ENCODE results near the gene HEPHL1.
"Not testable (repeated sequence)": the region's sequence is repeated elsewhere in the genome, so short reads cannot be mapped to it uniquely, and the experiment has no call there.

Gene HEPHL1

DNA sequence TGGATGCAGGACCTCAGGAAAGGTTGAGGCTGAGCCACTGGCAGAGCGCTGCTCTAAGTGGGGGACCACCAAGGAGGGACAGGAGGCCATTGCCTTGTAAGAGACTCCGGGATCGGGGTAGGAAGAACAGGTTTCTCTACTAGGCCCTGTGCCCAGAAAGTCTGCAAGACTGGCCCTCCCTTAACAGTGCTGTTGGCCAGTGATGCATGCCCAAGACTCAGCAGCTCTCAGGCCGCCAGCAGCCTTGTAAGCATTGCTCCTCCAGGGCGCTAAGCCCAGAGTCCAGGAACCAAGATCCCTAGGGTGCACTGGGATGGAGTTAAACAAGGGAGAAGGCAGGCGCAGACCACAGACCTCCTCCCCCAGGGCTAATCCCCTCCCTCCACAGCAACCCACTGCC is 68.2 kb downstream of the HEPHL1 start:
- DNase-seq: no peak

DNA sequence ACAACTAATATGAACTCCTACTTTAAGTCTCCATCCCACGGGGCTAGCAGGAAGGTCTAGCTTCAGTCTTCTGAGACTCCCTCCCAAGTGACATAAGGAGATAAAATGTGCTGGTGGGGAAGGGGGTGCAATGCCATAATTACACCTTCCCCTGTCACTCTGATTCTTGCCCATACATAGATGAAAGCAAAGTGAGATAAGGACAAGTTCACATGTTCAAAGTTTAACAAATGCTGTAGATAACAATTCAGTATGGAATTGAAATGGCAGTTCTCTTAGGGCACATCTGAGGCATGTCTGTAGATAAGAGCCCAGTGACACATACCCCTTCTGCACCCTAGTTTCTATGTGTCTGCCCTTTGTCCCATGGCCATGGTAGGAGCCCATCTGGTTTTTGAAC is 69.2 kb downstream of the HEPHL1 start:
- no peak for DNase-seq

DNA sequence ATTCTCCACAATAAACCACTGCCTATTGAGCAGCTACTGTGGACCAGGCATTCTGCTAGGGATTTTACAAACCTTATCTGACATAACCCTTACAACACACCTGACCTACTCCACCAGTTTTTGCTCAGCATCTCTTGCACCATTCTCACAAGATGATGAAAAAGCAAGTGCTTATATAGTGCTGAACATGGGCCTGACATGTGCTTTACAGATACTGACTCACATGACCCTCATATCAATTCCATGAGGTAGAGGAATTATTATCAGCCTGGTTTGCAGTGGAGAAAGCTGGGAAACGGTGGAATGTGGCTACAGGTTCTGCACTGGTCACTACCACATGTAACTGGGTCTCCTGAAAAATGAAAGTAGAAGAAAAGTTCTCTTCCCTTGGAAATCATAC is 69.9 kb downstream of the HEPHL1 start:
- DNase-seq: no peak

- DNase-seq: no peak
These were observed 79.1 kb downstream of the HEPHL1 start for GRCh38 chr11:94100253-94100652.

DNA sequence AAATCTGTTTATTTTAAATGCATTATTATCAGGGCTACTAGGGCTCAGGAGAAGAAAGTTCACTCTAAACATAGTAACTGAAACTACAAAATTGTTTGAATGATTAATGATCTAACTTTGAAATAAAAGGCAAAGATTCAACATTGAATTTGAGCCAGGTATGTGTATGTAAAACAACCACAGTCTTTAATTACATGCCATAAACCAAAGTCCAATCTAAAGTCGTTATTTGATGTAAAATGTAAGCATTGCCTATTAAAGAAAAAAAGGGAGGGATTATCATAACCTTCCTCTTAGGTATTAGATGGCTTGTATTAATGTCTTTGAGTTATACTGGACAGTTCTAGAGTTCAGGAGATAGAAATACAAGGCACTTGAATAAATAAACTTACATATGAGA is 82.3 kb downstream of the HEPHL1 start:
- DNase-seq: no peak

- no peak for DNase-seq
These were observed 83.6 kb downstream of the HEPHL1 start for GRCh38 chr11:94104734-94105133.

- DNase-seq: no peak
These were observed 85.6 kb downstream of the HEPHL1 start for GRCh38 chr11:94106716-94107115.

DNA sequence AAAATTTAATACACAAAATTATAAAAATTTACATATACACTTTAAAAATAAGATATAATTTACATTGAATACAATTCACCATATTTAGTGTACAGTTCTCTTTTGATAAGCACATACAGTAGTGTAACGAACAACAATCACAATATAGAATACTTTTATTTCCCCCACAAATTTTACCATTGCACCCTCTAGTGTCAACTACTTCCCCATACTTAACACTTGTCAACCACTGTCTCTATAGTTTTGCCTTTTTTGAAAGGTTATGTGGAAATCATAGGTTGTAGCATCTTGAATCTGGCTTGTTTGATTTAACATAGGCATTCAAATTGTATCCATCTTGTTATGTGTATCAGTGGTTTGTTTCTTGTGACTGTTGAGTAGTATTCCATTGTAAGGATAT is 86.2 kb downstream of the HEPHL1 start:
- DNase-seq: no peak

DNA sequence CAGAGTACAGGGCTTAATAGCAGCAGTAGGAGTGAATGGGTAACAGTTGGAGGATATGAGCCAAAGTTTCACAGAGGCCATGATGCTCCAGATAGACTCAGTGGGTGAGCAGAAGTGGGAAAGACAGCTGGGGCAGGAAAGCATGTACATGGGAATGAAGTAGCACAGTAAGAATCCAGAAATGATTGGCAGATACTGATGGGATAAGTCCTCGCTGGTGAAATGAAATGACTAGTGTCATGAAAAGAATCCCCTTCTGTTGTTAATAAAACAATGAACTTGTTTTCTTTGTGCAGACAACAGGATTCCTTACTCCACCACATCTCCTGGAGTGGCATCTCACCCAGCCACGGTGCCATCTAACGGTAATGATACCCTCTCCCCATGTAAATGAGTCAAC is 90.1 kb downstream of the HEPHL1 start:
- no peak for DNase-seq

DNA sequence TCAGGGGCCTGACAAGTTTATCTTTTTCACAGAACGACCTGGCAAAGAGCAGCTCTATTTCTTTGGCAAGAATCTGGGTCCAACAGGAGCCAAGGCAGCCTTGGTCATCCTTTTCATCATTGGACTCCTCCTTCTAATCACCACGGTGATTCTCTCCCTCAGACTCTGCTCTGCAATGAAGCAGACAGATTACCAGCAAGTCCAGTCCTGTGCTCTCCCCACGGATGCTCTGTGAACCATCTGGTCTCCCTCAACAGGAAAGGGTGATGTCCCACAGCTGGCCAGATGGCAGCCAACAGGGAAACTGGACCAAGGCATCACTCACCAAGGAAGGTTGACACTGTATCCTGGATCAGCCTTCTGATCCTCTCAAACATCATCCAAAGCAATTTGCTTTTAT is 90.5 kb downstream of the HEPHL1 start:
- no peak for DNase-seq

- DNase-seq: no peak
These were observed 91.2 kb downstream of the HEPHL1 start for GRCh38 chr11:94112206-94112953.

- DNase-seq: no peak
These were observed 96.0 kb downstream of the HEPHL1 start for GRCh38 chr11:94117197-94117574.

GRCh38 chr11:94117871-94118270 is 96.7 kb downstream of the HEPHL1 start:
- DNase-seq: peak; percentile 68

GRCh38 chr11:94119676-94120075 is 98.5 kb downstream of the HEPHL1 start:
- not testable (repeated sequence) for DNase-seq

DNA sequence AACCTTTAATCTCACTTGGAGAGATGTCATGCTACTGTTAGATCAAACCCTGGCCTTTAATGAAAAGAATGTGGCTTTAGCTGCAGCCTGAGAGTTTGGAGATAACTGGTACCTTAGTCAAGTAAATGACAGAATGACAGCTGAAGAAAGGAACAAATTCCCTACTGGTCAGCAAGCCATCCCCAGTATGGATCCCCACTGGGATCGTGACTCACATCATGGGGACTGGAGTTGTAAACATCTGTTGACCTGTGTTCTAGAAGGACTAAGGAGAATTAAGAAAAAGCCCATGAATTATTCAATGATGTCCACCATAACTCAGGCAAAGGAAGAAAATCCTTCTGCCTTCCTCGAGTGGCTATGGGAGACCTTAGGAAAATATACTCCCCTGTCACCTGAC is 99.4 kb downstream of the HEPHL1 start:
- DNase-seq: not testable (repeated sequence)

DNA sequence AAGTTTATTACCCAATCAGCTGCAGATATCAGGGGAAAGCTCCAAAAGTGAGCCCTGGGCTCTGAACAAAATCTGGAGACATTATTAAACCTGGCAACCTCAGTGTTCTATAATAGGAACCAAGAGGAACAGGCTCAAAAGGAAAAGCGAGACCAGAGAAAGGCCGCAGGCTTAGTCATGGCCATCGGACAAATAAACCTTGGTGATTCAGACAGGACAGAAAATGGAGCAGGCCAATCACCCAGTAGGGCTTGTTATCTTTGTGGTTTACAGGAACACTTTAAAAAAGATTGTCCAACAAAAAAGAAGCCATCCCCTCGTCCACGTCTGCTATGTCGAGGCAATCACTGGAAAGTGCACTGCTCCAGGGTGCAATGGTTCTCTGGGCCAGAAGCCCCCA is 99.8 kb downstream of the HEPHL1 start:
- peak; percentile 68 for DNase-seq

DNA sequence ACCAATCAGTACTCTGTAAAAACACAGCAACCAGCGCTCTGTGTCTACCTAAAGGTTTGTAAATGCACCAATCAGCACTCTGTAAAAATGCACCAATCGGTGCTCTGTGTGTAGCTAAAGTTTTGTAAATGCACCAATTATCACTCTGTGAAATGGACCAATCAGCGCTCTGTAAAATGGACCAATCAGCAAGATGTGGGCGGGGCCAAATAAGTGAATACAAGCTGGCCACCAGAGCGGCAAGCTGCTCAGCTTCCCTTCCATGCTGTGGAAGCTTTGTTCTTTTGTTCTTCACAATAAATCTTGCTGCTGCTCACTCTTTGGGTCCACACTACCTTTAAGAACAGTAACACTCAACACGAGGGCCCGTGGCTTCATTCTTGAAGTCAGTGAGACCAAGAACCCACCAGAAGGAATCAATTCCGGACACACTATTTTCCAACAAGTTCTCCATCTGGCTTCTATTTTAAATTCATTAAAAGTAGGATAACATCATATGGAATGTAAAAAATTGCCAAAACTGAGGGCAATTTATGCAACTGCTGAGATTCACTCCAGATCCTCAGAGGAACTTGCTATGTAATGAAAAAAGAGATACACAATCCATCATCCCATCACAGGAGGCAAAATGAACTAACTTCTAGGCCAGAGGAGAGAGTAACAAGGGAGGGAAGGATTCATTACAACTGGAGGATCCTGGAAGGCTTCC is 104.4 kb downstream of the HEPHL1 start:
- DNase-seq: no peak

- DNase-seq: no peak
These were observed 106.5 kb downstream of the HEPHL1 start for GRCh38 chr11:94127638-94128037.

GRCh38 chr11:94128291-94128745 is 107.2 kb downstream of the HEPHL1 start:
- DNase-seq: no peak

- peak; percentile 87 for DNase-seq
These were observed 107.8 kb downstream of the HEPHL1 start, which contains the start of gene PANX1 for GRCh38 chr11:94128746-94129511. TSS of gene PANX1 (plus strand) at chr11:94128841. CDS start at chr11:94129313, 472 bp downstream.

DNA sequence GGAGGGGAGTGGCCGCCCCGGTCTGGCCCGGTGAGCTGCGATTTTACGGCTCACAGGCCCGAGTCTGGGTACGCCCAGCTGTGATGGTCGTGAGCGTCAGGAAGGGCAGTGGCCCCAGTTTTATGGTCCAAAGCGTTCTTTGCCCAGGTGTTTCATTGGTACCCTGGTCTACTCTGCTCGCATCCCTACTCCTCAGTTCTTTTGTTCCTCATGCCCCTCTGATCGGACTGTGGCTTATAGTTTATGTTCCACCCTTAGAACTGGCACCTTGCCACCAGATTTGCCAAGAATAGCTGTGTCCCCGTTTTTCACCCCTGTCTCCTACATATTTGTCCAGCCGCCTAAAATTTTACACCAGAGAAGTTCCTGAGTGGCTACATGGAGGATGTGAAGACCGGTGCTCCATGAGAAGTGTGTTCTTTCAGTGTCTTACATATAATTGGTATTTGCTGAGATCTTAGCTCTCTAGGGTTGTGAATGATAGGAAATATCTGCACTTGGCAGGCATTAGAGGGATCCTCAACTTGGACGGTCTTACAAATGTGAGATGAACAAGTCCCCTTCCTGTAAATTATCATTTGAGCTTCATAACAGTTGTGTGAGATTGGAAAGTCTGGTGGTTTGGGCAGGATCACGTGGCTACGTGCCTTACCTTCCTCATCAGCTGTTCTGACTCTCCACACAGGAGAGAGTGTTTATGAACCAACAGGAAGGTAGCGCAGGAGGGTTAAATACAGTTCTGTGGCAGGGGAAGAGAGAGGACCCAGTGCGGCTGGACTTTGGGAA is 108.6 kb downstream of the HEPHL1 start:
- DNase-seq: no peak

DNA sequence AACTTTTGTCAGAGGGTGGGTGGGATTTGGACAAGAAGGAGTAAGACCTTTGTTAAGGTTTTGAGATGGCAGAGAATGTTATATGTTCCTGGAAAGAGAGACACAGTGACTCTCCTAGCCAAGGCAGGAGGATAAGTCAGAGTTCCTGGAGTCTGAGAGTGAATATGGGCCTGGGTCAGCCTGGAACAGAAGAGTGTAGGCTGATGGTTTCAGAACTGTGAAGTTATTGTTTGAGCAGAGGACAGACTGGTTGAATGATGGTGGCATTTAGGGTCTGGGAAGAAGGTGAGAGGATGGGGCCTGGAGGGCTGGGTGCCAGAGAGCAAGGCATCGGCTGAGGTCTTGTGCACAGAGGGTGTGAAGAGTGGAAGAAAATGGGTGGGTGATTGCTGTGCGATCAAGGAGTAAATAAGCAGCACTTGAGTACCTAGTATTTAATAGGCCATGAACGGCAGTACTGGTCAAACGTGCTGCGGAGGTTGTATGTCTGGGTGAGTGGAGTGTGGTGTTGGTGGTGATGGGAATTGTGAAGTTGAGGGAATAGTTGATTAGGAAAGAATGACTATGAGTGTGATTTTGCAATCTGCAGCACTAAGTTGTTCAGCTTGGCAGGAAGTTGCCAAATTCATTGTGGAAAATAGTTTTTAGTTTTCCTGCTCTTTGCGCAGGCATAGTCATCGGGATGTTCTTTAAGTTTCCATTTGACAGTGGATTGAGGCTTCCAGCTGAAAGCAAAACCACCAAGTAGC is 109.3 kb downstream of the HEPHL1 start:
- DNase-seq: peak; percentile 83

Data from EL (cell line).